HG03342 (cell line): ENCODE data around the gene YBX1.
"Not testable (repeated sequence)": the region's sequence is repeated elsewhere in the genome, so short reads cannot be mapped to it uniquely, and the experiment has no call there.

ENCODE experiments used
- ATAC-seq: cut with Tn5 transposase; IDR thresholded peaks from one replicate; pipeline ENCODE4 v1.9.1; 2021; ENCODE audit warnings: mild to moderate bottlenecking, moderate library complexity; ENCODE audit not compliant: unreplicated experiment

Gene YBX1

DNA sequence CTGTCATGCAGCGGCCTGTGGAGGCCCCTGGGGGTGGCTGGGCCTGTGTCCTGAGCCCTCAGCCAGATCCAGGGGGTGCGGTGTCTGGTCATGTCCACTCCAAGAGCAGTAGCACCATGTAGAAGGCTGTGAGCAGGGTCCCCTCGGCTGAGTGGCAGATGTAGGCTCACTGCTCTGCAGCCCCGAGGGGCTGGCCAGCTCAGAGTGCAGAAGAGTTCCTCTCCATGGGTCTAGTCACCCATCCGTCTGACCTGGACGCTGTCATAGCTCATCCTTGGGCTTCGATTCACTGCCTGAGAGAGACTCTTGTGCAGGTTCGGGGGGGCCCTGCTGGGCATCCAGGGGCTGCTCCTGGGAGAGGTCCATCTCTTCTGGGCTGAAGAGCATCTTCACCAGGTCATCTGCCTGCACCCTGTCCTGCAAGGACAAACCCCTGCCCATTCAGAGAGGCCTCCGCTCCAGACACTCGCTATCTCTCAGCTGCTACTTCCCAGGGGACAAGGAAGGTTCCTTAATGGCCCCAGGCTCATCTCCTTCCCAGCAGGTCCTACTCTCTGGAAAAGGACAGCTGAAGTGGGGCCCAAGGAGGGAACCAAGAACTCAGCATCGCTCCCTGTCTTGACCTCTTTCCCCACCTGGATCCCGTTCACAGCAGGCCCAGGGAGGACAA lies 64.4 kb downstream of the YBX1 start:
- no peak for ATAC-seq

DNA sequence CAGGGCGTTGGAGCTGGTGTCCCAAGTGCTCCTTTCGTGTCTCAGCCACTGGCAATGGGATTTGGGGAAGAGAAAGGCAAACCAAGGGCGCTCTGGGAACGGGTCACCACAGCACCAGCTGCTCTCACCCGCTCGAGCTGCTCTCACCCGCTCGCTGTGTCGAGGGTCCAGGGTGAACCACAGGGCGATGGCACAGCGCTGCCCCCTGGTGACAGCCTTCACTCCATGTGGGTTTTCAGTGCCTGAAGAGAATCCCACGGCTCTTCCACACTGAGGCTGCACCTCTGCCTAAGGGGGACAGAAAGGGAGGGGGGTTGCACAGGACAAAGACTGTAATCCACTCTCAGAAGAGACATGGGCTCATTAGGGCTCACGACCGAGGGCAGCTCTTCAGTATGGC lies 64.9 kb downstream of the YBX1 start:
- no peak for ATAC-seq

DNA sequence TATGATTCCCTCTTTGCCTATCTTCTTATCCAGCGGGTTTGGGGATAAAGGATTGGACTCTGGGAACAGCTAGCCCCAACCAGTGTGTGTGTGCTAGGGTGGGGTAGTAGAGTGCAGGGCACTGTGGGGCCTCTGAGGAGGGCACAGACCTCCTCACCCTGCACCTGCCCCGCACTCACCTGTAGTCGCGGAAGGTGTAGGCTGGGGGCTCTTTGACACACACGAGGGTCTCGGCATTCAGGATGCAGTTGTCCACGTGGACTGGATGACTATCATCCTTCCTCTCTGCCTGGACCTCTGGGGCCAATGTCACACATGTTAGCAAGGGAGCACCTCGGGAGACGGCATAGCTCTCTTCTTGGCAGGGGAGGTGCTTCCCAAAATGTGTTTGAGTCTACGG lies 65.8 kb downstream of the YBX1 start:
- ATAC-seq: no peak

DNA sequence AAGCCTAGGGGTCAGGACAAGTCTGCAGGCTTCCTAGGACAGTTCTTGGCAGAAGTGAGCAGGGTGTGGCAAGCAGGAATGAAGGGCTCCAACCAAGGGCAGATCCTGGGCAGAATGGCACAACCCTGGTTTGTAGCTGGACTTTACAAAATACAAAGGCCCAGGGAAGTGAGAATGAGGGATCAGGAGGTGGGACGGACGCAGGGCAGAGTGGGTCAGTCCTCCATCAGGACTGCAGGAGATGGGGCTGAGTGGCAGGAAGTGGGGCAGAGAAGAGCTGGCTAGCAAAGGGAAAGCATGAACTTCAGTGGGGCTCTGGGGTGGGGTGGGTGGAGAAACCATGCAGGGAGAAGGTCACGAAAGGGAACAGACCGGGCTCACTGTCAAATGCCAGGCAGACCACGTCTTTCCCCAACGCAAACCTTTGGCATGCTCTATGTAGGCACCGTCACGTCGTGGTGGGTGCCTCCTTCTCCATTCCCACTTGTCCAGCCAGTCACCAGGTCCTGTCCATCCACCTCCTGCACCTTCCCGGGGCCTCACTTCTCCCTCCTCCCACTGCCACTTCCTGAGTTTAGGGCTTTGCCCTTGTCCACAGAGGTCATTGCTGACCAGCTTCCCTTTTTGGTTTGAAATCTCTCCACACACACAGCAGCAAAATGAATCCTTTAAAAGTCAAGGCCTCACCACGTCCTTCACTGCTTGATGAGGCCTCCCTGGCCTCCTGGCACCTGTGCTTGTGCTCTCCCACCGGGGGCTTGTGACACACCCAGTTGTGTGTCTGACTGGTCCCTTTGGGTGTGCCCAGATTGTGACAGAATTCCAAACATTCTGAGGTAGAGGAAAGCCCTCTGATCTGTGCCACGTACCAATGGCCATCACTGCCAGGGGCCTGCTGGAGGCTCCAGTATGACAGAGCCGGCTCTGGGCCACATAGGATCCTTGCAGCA lies 66.5 kb downstream of the YBX1 start:
- no peak for ATAC-seq

DNA sequence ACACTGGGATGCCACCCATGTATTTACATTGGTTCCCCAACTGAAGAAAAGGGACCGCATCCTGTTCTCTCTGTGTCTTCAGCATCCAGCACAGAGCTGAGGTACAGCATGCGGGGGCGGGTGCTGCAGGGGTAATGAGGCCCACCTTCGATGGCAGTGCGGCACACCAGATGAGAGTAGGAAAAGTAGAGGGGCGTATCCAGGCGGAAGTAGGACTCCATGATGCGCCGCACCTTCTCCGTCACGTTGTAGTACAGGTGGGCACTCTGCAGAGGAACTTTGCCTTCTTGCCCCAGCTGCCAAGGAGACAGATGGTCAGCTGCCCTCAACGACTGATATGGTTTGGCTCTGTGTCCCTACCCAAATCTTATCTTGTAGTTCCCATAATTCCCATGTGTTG lies 67.8 kb downstream of the YBX1 start:
- ATAC-seq: no peak

DNA sequence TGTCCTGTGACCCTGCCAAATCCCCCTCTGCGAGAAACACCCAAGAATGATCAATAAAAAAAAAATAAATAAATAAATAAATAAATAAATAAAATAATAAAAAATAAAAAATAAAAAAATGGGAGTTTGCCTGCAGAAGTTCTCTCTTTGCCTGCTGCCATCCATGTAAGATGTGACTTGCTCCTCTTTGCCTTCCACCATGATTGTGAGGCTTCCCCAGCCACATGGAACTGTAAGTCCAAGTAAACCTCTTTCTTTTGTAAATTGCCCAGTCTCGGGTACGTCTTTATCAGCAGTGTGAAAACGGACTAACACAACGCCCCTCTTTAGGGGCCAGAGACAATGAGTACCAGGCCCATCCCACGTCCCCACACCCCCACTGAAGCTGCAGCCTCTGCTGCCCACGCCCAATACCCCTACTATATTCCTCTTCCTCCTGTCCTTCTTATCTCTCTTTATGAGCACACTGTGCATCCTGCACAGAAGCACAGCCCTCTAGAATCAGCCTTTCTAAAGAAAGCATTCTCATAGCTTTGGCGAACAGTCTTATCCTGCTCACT lies 69.4 kb downstream of the YBX1 start:
- ATAC-seq: not testable (repeated sequence)

DNA sequence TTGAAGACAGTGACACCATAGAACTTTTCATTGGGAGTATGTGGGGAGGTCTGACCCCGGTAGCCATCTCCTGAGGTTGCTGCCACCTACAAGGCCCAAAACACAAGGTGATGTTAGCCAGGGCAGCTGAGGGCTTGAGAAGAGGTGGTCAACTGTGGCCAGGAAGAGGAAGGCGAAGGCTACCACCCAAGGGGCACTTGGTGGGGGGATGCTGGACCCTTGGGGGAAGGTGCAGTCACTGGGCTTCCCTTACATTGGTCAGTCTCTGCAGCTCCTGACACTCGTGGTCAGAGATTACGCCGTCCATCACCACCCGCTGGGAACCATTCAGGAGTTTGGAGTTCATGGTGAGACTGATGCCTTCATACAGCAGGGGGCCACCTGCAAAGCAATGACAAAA lies 70.1 kb downstream of the YBX1 start:
- ATAC-seq: no peak

DNA sequence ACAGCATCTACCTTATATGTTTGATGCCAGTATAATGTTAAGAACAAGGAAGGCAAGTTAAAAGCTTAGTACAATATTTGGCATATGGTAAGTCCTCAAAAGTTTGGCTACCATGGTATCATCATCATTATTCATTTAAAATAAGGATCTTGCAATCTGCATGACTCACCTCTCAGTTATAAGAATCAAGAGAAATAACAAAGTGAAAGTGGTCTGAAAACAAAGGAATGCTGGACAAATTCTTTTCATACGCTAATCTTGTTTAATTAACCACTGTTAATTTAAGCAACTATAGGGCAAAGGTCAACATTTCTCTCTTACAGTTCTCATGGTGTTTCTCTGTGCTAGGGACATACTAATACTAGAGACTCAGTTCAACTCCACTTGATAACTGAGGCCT lies 70.9 kb downstream of the YBX1 start:
- no peak for ATAC-seq
